ENCODE results near the gene SREBF1. TPM values are rescaled to one million over a fixed set of nuclear protein-coding genes. Genes with fewer than 3 reads are reported as not detected.

The SREBF1 gene
- total RNA-seq, 1 donor: 115 TPM

- DNase-seq (ENCODE audit: insufficient read length, low spot score, missing footprints): peak; percentile 91
- Histone ChIP-seq H3K79me2 (ENCODE audit: insufficient read depth, low read length) (no peaks in the 10 kb centered on the region), H3K4me3 (ENCODE audit: insufficient read depth, low read length) (no peak overlapping the region), H3K4me2 (ENCODE audit: insufficient read depth, low read length) (no peak overlapping the region), H3K27ac (ENCODE audit: low read depth, low read length) (no peak overlapping the region), H2AFZ (ENCODE audit: low read length) (no peak overlapping the region), H3K27me3 (ENCODE audit: insufficient read depth, low read length) (no peaks in the 10 kb centered on the region), H3K9me3 (ENCODE audit: low read depth, low read length) (no peaks in the 10 kb centered on the region), H4K20me1 (ENCODE audit: insufficient read depth, low read length) (peaks cover 28% of the 10 kb centered on the region), H3K36me3 (ENCODE audit: insufficient read depth, low read length) (peaks cover 39% of the 10 kb centered on the region), H3K4me1 (ENCODE audit: insufficient read depth, low read length) (peaks cover 20% of the 10 kb centered on the region)
- no peak for TF ChIP-seq CTCF (IDR thresholded peaks at IDR 0.05; ENCODE audit: extremely low read depth, low read depth, low read length)
Observed at GRCh38 chr17:17874478-17874877, 37.7 kb upstream of the SREBF1 start.

- Histone ChIP-seq H3K79me2 (ENCODE audit: insufficient read depth, low read length) (no peaks in the 10 kb centered on the region), H3K36me3 (ENCODE audit: insufficient read depth, low read length) (peaks cover 30% of the 10 kb centered on the region), H2AFZ (ENCODE audit: low read length) (no peak overlapping the region), H3K9me3 (ENCODE audit: low read depth, low read length) (no peaks in the 10 kb centered on the region), H3K4me2 (ENCODE audit: insufficient read depth, low read length) (no peak overlapping the region), H3K4me3 (ENCODE audit: insufficient read depth, low read length) (no peak overlapping the region), H3K4me1 (ENCODE audit: insufficient read depth, low read length) (peaks cover 20% of the 10 kb centered on the region), H4K20me1 (ENCODE audit: insufficient read depth, low read length) (peaks cover 23% of the 10 kb centered on the region), H3K27me3 (ENCODE audit: insufficient read depth, low read length) (no peaks in the 10 kb centered on the region), H3K27ac (ENCODE audit: low read depth, low read length) (no peak overlapping the region)
- no peak for TF ChIP-seq CTCF (IDR thresholded peaks at IDR 0.05; ENCODE audit: extremely low read depth, low read depth, low read length)
- DNase-seq (ENCODE audit: insufficient read length, low spot score, missing footprints): no peak
Observed at GRCh38 chr17:17873450-17873991, 36.7 kb upstream of the SREBF1 start.

GRCh38 chr17:17872547-17873345 is 36.0 kb upstream of the SREBF1 start:
- H3K36me3 ChIP-seq (ENCODE audit: insufficient read depth, low read length): peaks cover 30% of the 10 kb centered on the region
- no peak overlapping the region for H3K4me3 ChIP-seq (ENCODE audit: insufficient read depth, low read length)
- no peak for DNase-seq (ENCODE audit: insufficient read length, low spot score, missing footprints)
- no peak overlapping the region for H3K27ac ChIP-seq (ENCODE audit: low read depth, low read length)
- H4K20me1 ChIP-seq (ENCODE audit: insufficient read depth, low read length): peaks cover 15% of the 10 kb centered on the region
- no peaks in the 10 kb centered on the region for H3K79me2 ChIP-seq (ENCODE audit: insufficient read depth, low read length)
- H2AFZ ChIP-seq (ENCODE audit: low read length): no peak overlapping the region
- peaks cover 13% of the 10 kb centered on the region for H3K4me1 ChIP-seq (ENCODE audit: insufficient read depth, low read length)
- H3K27me3 ChIP-seq (ENCODE audit: insufficient read depth, low read length): no peaks in the 10 kb centered on the region
- no peak overlapping the region for H3K4me2 ChIP-seq (ENCODE audit: insufficient read depth, low read length)
- H3K9me3 ChIP-seq (ENCODE audit: low read depth, low read length): no peaks in the 10 kb centered on the region
- no peak for TF ChIP-seq CTCF (IDR thresholded peaks at IDR 0.05; ENCODE audit: extremely low read depth, low read depth, low read length)

GRCh38 chr17:17871913-17872312 is 35.1 kb upstream of the SREBF1 start:
- no peak for TF ChIP-seq CTCF (IDR thresholded peaks at IDR 0.05; ENCODE audit: extremely low read depth, low read depth, low read length)
- no peaks in the 10 kb centered on the region for H3K27me3 ChIP-seq (ENCODE audit: insufficient read depth, low read length)
- H3K4me3 ChIP-seq (ENCODE audit: insufficient read depth, low read length): no peak overlapping the region
- no peak overlapping the region for H3K27ac ChIP-seq (ENCODE audit: low read depth, low read length)
- H3K36me3 ChIP-seq (ENCODE audit: insufficient read depth, low read length): peaks cover 34% of the 10 kb centered on the region
- H3K4me1 ChIP-seq (ENCODE audit: insufficient read depth, low read length): peaks cover 4% of the 10 kb centered on the region
- H4K20me1 ChIP-seq (ENCODE audit: insufficient read depth, low read length): peaks cover 10% of the 10 kb centered on the region
- no peak overlapping the region for H2AFZ ChIP-seq (ENCODE audit: low read length)
- no peak overlapping the region for H3K4me2 ChIP-seq (ENCODE audit: insufficient read depth, low read length)
- H3K9me3 ChIP-seq (ENCODE audit: low read depth, low read length): no peaks in the 10 kb centered on the region
- no peak for DNase-seq (ENCODE audit: insufficient read length, low spot score, missing footprints)
- no peaks in the 10 kb centered on the region for H3K79me2 ChIP-seq (ENCODE audit: insufficient read depth, low read length)

Data from osteoblast (primary cell).